Osteoblast (primary cell): ENCODE results near the gene LCE6A. TPM values are rescaled to one million over a fixed set of nuclear protein-coding genes. Genes with fewer than 3 reads are reported as not detected.
A peak's percentile ranks its signal among the peaks of the same experiment; 100 is the strongest.

Experiments
- DNase-seq: peaks from one replicate; pipeline ENCODE4 v3.0.0; 2011; ENCODE audit warnings: low spot score, mixed read lengths; ENCODE audit not compliant: insufficient read length; ENCODE audit errors: missing footprints
- H2AFZ ChIP-seq: 2 replicates; pipeline ENCODE4 v1.6.0; 2011; ENCODE audit warnings: mild to moderate bottlenecking, low read length
- H3K27ac ChIP-seq: 2 replicates; pipeline ENCODE4 v1.5.1; 2011; ENCODE audit warnings: mild to moderate bottlenecking, low read depth, low read length, moderate library complexity
- H3K27me3 ChIP-seq: 2 replicates; pipeline ENCODE4 v1.6.0; 2012; ENCODE audit warnings: mild to moderate bottlenecking, control low read depth, inconsistent platforms, low read length, moderate library complexity; ENCODE audit not compliant: insufficient read depth
- H3K36me3 ChIP-seq: 2 replicates; pipeline ENCODE4 v1.5.1; 2011; ENCODE audit warnings: mild to moderate bottlenecking, low read length, control low read depth, moderate library complexity; ENCODE audit not compliant: insufficient read depth
- H3K4me1 ChIP-seq: 2 replicates; pipeline ENCODE4 v1.5.1; 2011; ENCODE audit warnings: mild to moderate bottlenecking, low read length, control low read depth, moderate library complexity; ENCODE audit not compliant: insufficient read depth
- H3K4me2 ChIP-seq: 2 replicates; pipeline ENCODE4 v1.6.0; 2011; ENCODE audit warnings: mild to moderate bottlenecking, low read length; ENCODE audit not compliant: insufficient read depth
- H3K4me3 ChIP-seq: fragments of 200-600 bp; sonication (generic); 3 replicates; pipeline ENCODE4 v1.5.1; 2012; ENCODE audit warnings: mild to moderate bottlenecking, low read length, inconsistent platforms; ENCODE audit not compliant: insufficient read depth
- H3K79me2 ChIP-seq: 2 replicates; pipeline ENCODE4 v1.6.0; 2012; ENCODE audit warnings: mild to moderate bottlenecking, low read length, control low read depth, inconsistent platforms; ENCODE audit not compliant: insufficient read depth
- H3K9me3 ChIP-seq: 2 replicates; pipeline ENCODE4 v1.5.1; 2011; ENCODE audit warnings: low read depth, low read length, control low read depth
- H4K20me1 ChIP-seq: 2 replicates; pipeline ENCODE4 v1.6.0; 2012; ENCODE audit warnings: mild to moderate bottlenecking, low read length, control low read depth; ENCODE audit not compliant: insufficient read depth
- total RNA-seq: library from RNA; depleted of rRNA; stranded (reverse); fragments of >200 nt; gene quantifications from 2 replicates; pipeline ENCODE4 v1.2.3, GENCODE V29; 2012
- TF ChIP-seq, protein P1 (sequence below): IDR thresholded peaks from 2 replicates; pipeline ENCODE4 v1.5.1; 2011; ENCODE audit warnings: mild to moderate bottlenecking, low read depth, low read length, moderate library complexity; ENCODE audit errors: extremely low read depth

The LCE6A gene
- total RNA-seq, 1 donor: not detected

DNA sequence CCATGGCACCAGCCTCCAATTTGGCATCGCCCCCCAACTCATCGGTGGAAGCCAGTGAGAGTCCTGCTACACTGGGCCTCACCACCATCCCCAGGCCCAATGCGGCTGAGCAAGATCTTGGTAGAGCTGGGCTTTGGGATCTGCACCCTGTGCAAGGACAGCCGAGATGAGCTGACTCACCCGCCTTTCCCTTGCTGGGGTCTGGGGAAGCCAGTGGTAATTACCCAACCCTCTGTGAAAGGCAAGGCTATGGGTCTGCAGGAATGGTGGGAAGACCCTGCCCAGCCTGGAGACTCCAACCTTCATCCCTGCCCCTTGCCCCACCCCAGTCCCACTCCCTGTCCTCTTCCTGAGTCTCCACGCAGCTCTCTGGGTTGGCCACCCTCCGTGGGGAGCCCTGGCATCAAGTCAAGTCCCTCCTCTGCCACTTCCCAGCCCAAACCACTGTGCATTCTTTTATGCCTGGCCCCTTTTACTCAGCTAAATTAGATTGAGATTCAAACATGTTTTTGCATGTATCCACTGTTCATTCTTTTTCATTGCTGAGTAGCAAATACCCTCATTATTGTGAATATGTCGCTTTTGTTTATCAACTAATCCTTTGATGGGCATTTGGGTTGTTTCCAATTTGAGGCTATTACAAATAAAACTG, 44.2 kb downstream of the LCE6A start:
- Histone ChIP-seq H3K4me3 (no peak overlapping the region), H3K36me3 (no peaks in the 10 kb centered on the region), H2AFZ (no peak overlapping the region), H3K9me3 (no peaks in the 10 kb centered on the region), H3K27ac (no peak overlapping the region), H3K79me2 (no peaks in the 10 kb centered on the region), H3K4me2 (no peak overlapping the region), H4K20me1 (no peaks in the 10 kb centered on the region), H3K4me1 (peaks cover 22% of the 10 kb centered on the region), H3K27me3 (no peaks in the 10 kb centered on the region)
- TF ChIP-seq, protein P1, sequence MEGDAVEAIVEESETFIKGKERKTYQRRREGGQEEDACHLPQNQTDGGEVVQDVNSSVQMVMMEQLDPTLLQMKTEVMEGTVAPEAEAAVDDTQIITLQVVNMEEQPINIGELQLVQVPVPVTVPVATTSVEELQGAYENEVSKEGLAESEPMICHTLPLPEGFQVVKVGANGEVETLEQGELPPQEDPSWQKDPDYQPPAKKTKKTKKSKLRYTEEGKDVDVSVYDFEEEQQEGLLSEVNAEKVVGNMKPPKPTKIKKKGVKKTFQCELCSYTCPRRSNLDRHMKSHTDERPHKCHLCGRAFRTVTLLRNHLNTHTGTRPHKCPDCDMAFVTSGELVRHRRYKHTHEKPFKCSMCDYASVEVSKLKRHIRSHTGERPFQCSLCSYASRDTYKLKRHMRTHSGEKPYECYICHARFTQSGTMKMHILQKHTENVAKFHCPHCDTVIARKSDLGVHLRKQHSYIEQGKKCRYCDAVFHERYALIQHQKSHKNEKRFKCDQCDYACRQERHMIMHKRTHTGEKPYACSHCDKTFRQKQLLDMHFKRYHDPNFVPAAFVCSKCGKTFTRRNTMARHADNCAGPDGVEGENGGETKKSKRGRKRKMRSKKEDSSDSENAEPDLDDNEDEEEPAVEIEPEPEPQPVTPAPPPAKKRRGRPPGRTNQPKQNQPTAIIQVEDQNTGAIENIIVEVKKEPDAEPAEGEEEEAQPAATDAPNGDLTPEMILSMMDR: no peak
- DNase-seq: peak; percentile 58

DNA sequence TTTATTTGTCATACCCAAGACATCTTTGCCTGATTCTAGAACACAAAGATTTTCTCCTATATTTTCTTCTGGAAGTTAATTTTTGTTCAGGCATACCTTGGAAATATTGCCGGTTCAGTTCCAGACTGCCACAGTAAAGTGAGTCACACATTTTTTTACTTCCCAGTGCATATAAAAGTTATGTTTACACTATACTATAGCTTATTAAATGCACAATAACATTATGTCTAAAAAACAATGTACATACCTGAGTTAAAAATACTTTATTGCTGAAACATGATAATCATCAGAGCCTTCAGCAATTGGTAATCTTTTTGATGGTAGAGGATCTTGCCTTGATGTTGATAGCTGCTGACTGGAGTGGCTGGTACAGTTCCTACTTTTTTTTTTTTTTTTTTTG, 45.5 kb downstream of the LCE6A start:
- TF ChIP-seq, protein P1: no peak
- Histone ChIP-seq H3K4me1 (peaks cover 22% of the 10 kb centered on the region), H4K20me1 (no peaks in the 10 kb centered on the region), H3K4me3 (no peak overlapping the region), H3K36me3 (no peaks in the 10 kb centered on the region), H3K27me3 (no peaks in the 10 kb centered on the region), H3K79me2 (no peaks in the 10 kb centered on the region), H2AFZ (no peak overlapping the region), H3K27ac (no peak overlapping the region), H3K9me3 (no peaks in the 10 kb centered on the region), H3K4me2 (no peak overlapping the region)
- no peak for DNase-seq

Other genes starting within 250 kb of the LCE6A start
- not detected in 2 replicates for gene LCE3C, start 242.6 kb upstream of the LCE6A start, total RNA-seq
- gene LCE3B, start 229.0 kb upstream of the LCE6A start, total RNA-seq: not detected in 2 replicates
- not detected in 2 replicates for gene LCE3A, start 219.8 kb upstream of the LCE6A start, total RNA-seq
- not detected in 2 replicates for gene LCE2D, start 179.5 kb upstream of the LCE6A start, total RNA-seq
- not detected in 2 replicates for gene LCE2C, start 167.6 kb upstream of the LCE6A start, total RNA-seq
- gene LCE2B, start 156.7 kb upstream of the LCE6A start, total RNA-seq: not detected in 2 replicates
- gene LCE2A, start 144.5 kb upstream of the LCE6A start, total RNA-seq: not detected in 2 replicates
- gene LCE4A, start 134.7 kb upstream of the LCE6A start, total RNA-seq: not detected in 2 replicates
- gene KPRP, start 84.8 kb upstream of the LCE6A start, total RNA-seq: not detected in 2 replicates
- gene LCE1F, start 67.7 kb upstream of the LCE6A start, total RNA-seq: not detected in 2 replicates
- gene LCE1E, start 56.6 kb upstream of the LCE6A start, total RNA-seq: not detected in 2 replicates
- gene LCE1D, start 46.1 kb upstream of the LCE6A start, total RNA-seq: not detected in 2 replicates
- not detected in 2 replicates for gene LCE1C, start 36.2 kb upstream of the LCE6A start, total RNA-seq
- gene LCE1B, start 30.9 kb upstream of the LCE6A start, total RNA-seq: not detected in 2 replicates
- not detected in 2 replicates for gene LCE1A, start 15.4 kb upstream of the LCE6A start, total RNA-seq
- gene LCE7A, start 17.1 kb downstream of the LCE6A start, total RNA-seq: not detected in 2 replicates
- not detected in 2 replicates for gene SMCP, start 35.5 kb downstream of the LCE6A start, total RNA-seq
- not detected in 2 replicates for gene IVL, start 65.7 kb downstream of the LCE6A start, total RNA-seq
- not detected in 2 replicates for gene SPRR5, start 104.3 kb downstream of the LCE6A start, total RNA-seq
- not detected in 2 replicates for gene SPRR4, start 127.8 kb downstream of the LCE6A start, total RNA-seq
- not detected in 2 replicates for gene SPRR1A, start 141.2 kb downstream of the LCE6A start, total RNA-seq
- gene SPRR3, start 158.9 kb downstream of the LCE6A start, total RNA-seq: not detected in 2 replicates
- not detected in 2 replicates for gene SPRR1B, start 188.3 kb downstream of the LCE6A start, total RNA-seq
- gene SPRR2D, start 198.3 kb downstream of the LCE6A start, total RNA-seq: not detected in 2 replicates
- gene SPRR2A, start 214.7 kb downstream of the LCE6A start, total RNA-seq: not detected in 2 replicates
- not detected in 2 replicates for gene SPRR2B, start 228.8 kb downstream of the LCE6A start, total RNA-seq